ENCODE measurements around the gene NPAS2.

Gene NPAS2

GRCh38 chr2:100960688-100961087 is 140.7 kb downstream of the NPAS2 start:
- H3K27ac ChIP-seq: no peak overlapping the region
- TF ChIP-seq ZFX (IDR thresholded peaks at IDR 0.05): no peak
- TF ChIP-seq CTCF (conservative IDR thresholded peaks at IDR 0.05): no peak

- no peak for TF ChIP-seq ZFX (IDR thresholded peaks at IDR 0.05)
- TF ChIP-seq CTCF (conservative IDR thresholded peaks at IDR 0.05): no peak
- H3K27ac ChIP-seq: no peak overlapping the region
Observed at GRCh38 chr2:100962366-100963025, 142.6 kb downstream of the NPAS2 start.

- H3K27ac ChIP-seq: no peak overlapping the region
- no peak for TF ChIP-seq CTCF (conservative IDR thresholded peaks at IDR 0.05)
- TF ChIP-seq ZFX (IDR thresholded peaks at IDR 0.05): no peak
Observed at GRCh38 chr2:100963026-100963375, 143.1 kb downstream of the NPAS2 start.

- no peak overlapping the region for H3K27ac ChIP-seq
- no peak for TF ChIP-seq ZFX (IDR thresholded peaks at IDR 0.05)
- TF ChIP-seq CTCF (conservative IDR thresholded peaks at IDR 0.05): no peak
Observed at GRCh38 chr2:100964222-100964621, 144.3 kb downstream of the NPAS2 start.

GRCh38 chr2:100964681-100965169 is 144.8 kb downstream of the NPAS2 start:
- H3K27ac ChIP-seq: no peak overlapping the region
- TF ChIP-seq ZFX (IDR thresholded peaks at IDR 0.05) (no peak), CTCF (conservative IDR thresholded peaks at IDR 0.05) (no peak)

GRCh38 chr2:100965596-100965995 is 145.7 kb downstream of the NPAS2 start:
- TF ChIP-seq CTCF (conservative IDR thresholded peaks at IDR 0.05) (no peak), ZFX (IDR thresholded peaks at IDR 0.05) (no peak)

GRCh38 chr2:100967716-100968115 is 147.8 kb downstream of the NPAS2 start:
- no peak overlapping the region for H3K27ac ChIP-seq
- TF ChIP-seq CTCF (conservative IDR thresholded peaks at IDR 0.05) (no peak), ZFX (IDR thresholded peaks at IDR 0.05) (no peak)

More at GRCh38 chr2:100965596-100965995, 145.7 kb downstream of the NPAS2 start:
- no peak overlapping the region for H3K27ac ChIP-seq

All from C4-2B (cell line).